Neuronal stem cell (in vitro differentiated cells): ENCODE results near the gene TMEM229A.

Experiments
- DNase-seq: peaks from one replicate; pipeline ENCODE4 v3.0.0-alpha.2; 2013; ENCODE audit warnings: low spot score
- H2AFZ ChIP-seq: one replicate; pipeline ENCODE4 v1.6.1; 2013; ENCODE audit warnings: mild to moderate bottlenecking, low read length, inconsistent platforms
- H2AK5ac ChIP-seq: 2 replicates; pipeline ENCODE4 v1.6.1; 2013; ENCODE audit warnings: low read depth, mild to moderate bottlenecking, inconsistent platforms, low read length, moderate library complexity, mixed read lengths
- H2BK120ac ChIP-seq: 2 replicates; pipeline ENCODE4 v1.6.1; 2013; ENCODE audit warnings: low read depth, mild to moderate bottlenecking, inconsistent platforms, low read length, moderate library complexity, mixed read lengths
- H2BK12ac ChIP-seq: one replicate; pipeline ENCODE4 v1.6.1; 2013; ENCODE audit warnings: low read length, inconsistent platforms
- H2BK15ac ChIP-seq: 2 replicates; pipeline ENCODE4 v1.6.1; 2013; ENCODE audit warnings: mild to moderate bottlenecking, low read length, inconsistent platforms, mixed read lengths
- H2BK5ac ChIP-seq: one replicate; pipeline ENCODE4 v1.6.1; 2013; ENCODE audit warnings: inconsistent platforms, mild to moderate bottlenecking, low read length, moderate library complexity
- H3K14ac ChIP-seq: one replicate; pipeline ENCODE4 v1.6.1; 2013; ENCODE audit warnings: low read length, inconsistent platforms
- H3K18ac ChIP-seq: 2 replicates; pipeline ENCODE4 v1.6.1; 2013; ENCODE audit warnings: low read length, inconsistent platforms
- H3K23ac ChIP-seq: 2 replicates; pipeline ENCODE4 v1.6.1; 2013; ENCODE audit warnings: low read depth, mild to moderate bottlenecking, mixed read lengths, low read length, inconsistent platforms; ENCODE audit not compliant: poor library complexity
- H3K27ac ChIP-seq: replicated peaks from 3 replicates; pipeline ENCODE4 v1.5.1; 2013; ENCODE audit warnings: low read length, inconsistent platforms
- H3K27me3 ChIP-seq, 3 experiments: 2 replicates each; pipeline ENCODE4 v1.6.1; 2013; ENCODE audit warnings: low read length in 3 of 3, mild to moderate bottlenecking in 2 of 3, inconsistent platforms in 1 of 3, low read depth in 1 of 3, mixed read lengths in 1 of 3, moderate library complexity in 1 of 3; ENCODE audit not compliant: control insufficient read depth in 3 of 3, insufficient read depth in 3 of 3
- H3K36me3 ChIP-seq, 2 donors: replicated peaks in 1 of 2; 2 replicates each; pipeline ENCODE4 v1.6.1; 2013; ENCODE audit warnings: low read length in 2 of 2; ENCODE audit not compliant: control insufficient read depth in 2 of 2, insufficient read depth in 2 of 2
- H3K4ac ChIP-seq: 2 replicates; pipeline ENCODE4 v1.6.1; 2013; ENCODE audit warnings: inconsistent platforms, mild to moderate bottlenecking, low read length, moderate library complexity
- H3K4me1 ChIP-seq, 2 donors: 1 replicate in 1 of 2; 2 replicates in 1 of 2; pipeline ENCODE4 v1.6.1; 2013; ENCODE audit warnings: low read length in 2 of 2, low read depth in 1 of 2; ENCODE audit not compliant: control insufficient read depth in 2 of 2, insufficient read depth in 1 of 2
- H3K4me2 ChIP-seq: one replicate; pipeline ENCODE4 v1.6.1; 2013; ENCODE audit warnings: mild to moderate bottlenecking, low read length, inconsistent platforms; ENCODE audit not compliant: insufficient read depth, poor library complexity, severe bottlenecking
- H3K4me3 ChIP-seq, 2 donors: 2 replicates each; pipeline ENCODE4 v1.5.1; 2013; ENCODE audit warnings: low read length in 2 of 2, mild to moderate bottlenecking in 2 of 2, inconsistent platforms in 1 of 2, moderate library complexity in 1 of 2
- H3K79me1 ChIP-seq: one replicate; pipeline ENCODE4 v1.6.1; 2013; ENCODE audit warnings: low read depth, mild to moderate bottlenecking, inconsistent platforms, low read length, moderate library complexity
- H3K9ac ChIP-seq: one replicate; pipeline ENCODE4 v1.6.1; 2013; ENCODE audit warnings: mild to moderate bottlenecking, low read depth, low read length, inconsistent platforms; ENCODE audit not compliant: poor library complexity
- H3K9me3 ChIP-seq, 2 donors: replicated peaks in 1 of 2; 2 replicates each; pipeline versions ENCODE3 to v1.6.1; 2013; ENCODE audit warnings: low read length in 2 of 2, mild to moderate bottlenecking in 2 of 2, inconsistent platforms in 1 of 2, low read depth in 1 of 2, mixed read lengths in 1 of 2, moderate library complexity in 1 of 2; ENCODE audit not compliant: control insufficient read depth in 2 of 2, insufficient read depth in 1 of 2
- H4K8ac ChIP-seq: one replicate; pipeline ENCODE4 v1.6.1; 2013; ENCODE audit warnings: low read depth, mild to moderate bottlenecking, inconsistent platforms, low read length, moderate library complexity
- H4K91ac ChIP-seq: one replicate; pipeline ENCODE4 v1.6.1; 2013; ENCODE audit warnings: low read length, low read depth, mild to moderate bottlenecking, inconsistent platforms; ENCODE audit not compliant: poor library complexity
- WGBS, 2 donors: extraction: QIAGEN DNeasy Blood & Tissue Kit; methylation state at CpG; one replicate each; pipeline ENCODE4 v1.1.7; 2013; ENCODE audit warnings: missing lambda C conversion rate in 2 of 2, mixed read lengths in 1 of 2; ENCODE audit not compliant: insufficient read length in 2 of 2, insufficient replicate concordance in 1 of 2; ENCODE audit errors: extremely low coverage in 2 of 2; 5-methylcytosine and 5-hydroxymethylcytosine counted together

Gene TMEM229A

DNA sequence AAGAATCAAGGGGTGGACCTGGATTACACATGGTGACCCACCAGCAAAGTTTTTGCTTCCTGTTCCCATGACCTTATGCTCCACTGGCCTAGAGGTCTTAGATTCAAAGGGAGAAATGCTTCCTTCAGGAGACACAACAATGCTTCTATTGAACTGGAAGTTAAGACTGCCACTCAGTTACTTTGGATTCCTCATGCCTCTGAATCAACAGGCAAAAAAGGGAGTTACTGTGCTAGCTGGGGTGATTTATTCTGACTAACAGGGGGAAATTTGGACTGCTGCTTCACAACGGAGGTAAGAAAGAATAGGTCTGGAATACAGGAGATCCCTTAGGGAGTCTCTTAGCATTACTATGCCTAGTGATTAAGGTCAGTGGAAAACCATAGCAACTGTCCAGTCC, 10.3 kb downstream of the TMEM229A start:
- no peak overlapping the region for H4K91ac ChIP-seq
- H2AFZ ChIP-seq = no peak overlapping the region
- no peak overlapping the region for H4K8ac ChIP-seq
- H2BK15ac ChIP-seq = no peak overlapping the region
- no peak overlapping the region for H2BK120ac ChIP-seq
- no peak overlapping the region for H3K23ac ChIP-seq
- no peaks in the 10 kb centered on the region for H3K36me3 ChIP-seq
- no peak for DNase-seq
- no peaks in the 10 kb centered on the region for H3K27me3 ChIP-seq
- no peak overlapping the region for H2BK5ac ChIP-seq
- H3K4ac ChIP-seq = no peak overlapping the region
- WGBS, 2 donors = no CpG with 5 or more reads among the region's 1 CpG
- H3K4me3 ChIP-seq = no peak overlapping the region
- no peak overlapping the region for H3K4me2 ChIP-seq
- no peaks in the 10 kb centered on the region for H3K9me3 ChIP-seq
- peaks cover 5% of the 10 kb centered on the region in 2 donors for H3K4me1 ChIP-seq
- peak overlapping the region; percentile 22 for H3K27ac ChIP-seq
- H2AK5ac ChIP-seq = no peak overlapping the region
- no peak overlapping the region for H2BK12ac ChIP-seq
- no peak overlapping the region for H3K18ac ChIP-seq
- no peak overlapping the region for H3K14ac ChIP-seq
- no peaks in the 10 kb centered on the region for H3K79me1 ChIP-seq
- H3K9ac ChIP-seq = no peak overlapping the region

DNA sequence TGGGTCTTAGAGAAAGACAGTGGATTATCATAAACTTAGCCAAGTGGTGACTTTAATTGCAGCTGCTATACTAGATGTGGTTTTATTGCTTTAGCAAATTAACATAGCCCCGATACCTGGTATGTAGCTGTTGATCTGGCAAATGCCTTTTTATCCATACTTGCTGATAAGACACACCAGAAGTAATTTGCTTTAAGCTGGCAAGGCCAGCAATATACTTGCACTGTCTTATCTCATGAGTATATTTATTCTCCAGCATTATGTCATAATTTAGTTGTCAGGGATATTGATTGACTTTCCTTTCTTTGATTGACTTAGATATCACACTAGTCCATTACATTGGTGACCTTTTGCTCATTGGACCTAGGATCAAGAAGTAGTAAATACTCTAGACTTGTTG, 12.8 kb downstream of the TMEM229A start:
- no peak overlapping the region for H3K9ac ChIP-seq
- no peak overlapping the region for H4K91ac ChIP-seq
- H3K23ac ChIP-seq = no peak overlapping the region
- no peak overlapping the region for H3K4me2 ChIP-seq
- H2AK5ac ChIP-seq = no peak overlapping the region
- no peak overlapping the region for H2BK12ac ChIP-seq
- no peak overlapping the region for H4K8ac ChIP-seq
- no peak overlapping the region for H3K4me3 ChIP-seq
- H3K4me1 ChIP-seq = peaks cover 4 to 5% of the 10 kb centered on the region in 2 donors
- WGBS, 2 donors = no CpG with 5 or more reads among the region's 1 CpG
- H2AFZ ChIP-seq = no peak overlapping the region
- H3K36me3 ChIP-seq = no peaks in the 10 kb centered on the region
- no peak overlapping the region for H3K14ac ChIP-seq
- H2BK5ac ChIP-seq = no peak overlapping the region
- H3K4ac ChIP-seq = no peak overlapping the region
- H3K18ac ChIP-seq = no peak overlapping the region
- H3K27me3 ChIP-seq = no peaks in the 10 kb centered on the region
- H3K27ac ChIP-seq = no peak overlapping the region
- H3K9me3 ChIP-seq = no peaks in the 10 kb centered on the region
- no peaks in the 10 kb centered on the region for H3K79me1 ChIP-seq
- no peak for DNase-seq
- no peak overlapping the region for H2BK15ac ChIP-seq
- H2BK120ac ChIP-seq = no peak overlapping the region

DNA sequence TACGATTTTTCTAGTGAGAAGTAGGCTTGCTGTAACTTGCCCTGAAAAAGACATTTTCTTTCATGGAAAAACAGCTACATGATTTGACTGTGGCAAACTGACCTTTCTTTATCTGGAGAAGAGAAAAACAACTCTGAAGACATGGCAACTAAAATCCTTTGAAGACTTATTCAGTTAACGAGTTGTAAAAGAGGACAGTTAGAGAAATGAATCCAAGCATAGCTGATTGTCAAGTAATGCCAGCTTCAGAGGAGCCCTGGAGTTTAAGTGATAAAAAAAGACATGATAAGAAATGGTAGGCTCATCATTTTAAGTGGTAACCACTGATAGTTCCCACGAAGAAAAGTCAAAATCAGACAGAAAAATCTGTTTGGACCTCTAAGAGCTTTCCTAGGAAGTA, 19.6 kb downstream of the TMEM229A start:
- H3K36me3 ChIP-seq = no peaks in the 10 kb centered on the region

DNA sequence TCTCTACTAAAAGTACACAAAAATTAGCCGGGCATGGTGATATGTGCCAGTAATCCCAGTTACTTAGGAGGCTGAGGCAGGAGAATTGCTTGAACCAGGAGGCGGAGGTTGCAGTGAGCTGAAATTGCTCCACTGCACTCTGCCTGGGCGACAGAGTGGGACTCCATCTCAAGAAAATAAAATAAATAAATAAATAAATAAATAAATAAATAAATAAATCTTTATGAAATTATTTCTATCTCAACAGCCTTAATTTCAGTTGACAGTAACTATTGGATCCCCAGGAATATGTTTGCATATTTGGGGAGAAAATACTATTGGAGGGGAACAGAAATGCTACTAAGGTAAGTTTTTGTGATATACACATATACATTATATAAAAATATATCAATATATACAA, 20.0 kb downstream of the TMEM229A start:
- H3K9ac ChIP-seq = no peak overlapping the region
- no peaks in the 10 kb centered on the region for H3K27me3 ChIP-seq
- no peaks in the 10 kb centered on the region for H3K36me3 ChIP-seq
- H3K4me2 ChIP-seq = no peak overlapping the region
- no peak overlapping the region for H4K91ac ChIP-seq
- H2BK15ac ChIP-seq = no peak overlapping the region
- H4K8ac ChIP-seq = no peak overlapping the region
- no peak overlapping the region for H3K4me3 ChIP-seq
- H3K18ac ChIP-seq = no peak overlapping the region
- no peak overlapping the region for H2AFZ ChIP-seq
- WGBS, 2 donors = no CpG with 5 or more reads among the region's 3 CpGs
- H3K4ac ChIP-seq = no peak overlapping the region
- H3K4me1 ChIP-seq = no peaks in the 10 kb centered on the region
- no peak overlapping the region for H2BK5ac ChIP-seq
- no peak for DNase-seq
- no peak overlapping the region for H2BK120ac ChIP-seq
- H3K14ac ChIP-seq = no peak overlapping the region
- H2AK5ac ChIP-seq = no peak overlapping the region
- no peak overlapping the region for H2BK12ac ChIP-seq
- no peak overlapping the region for H3K27ac ChIP-seq
- H3K23ac ChIP-seq = no peak overlapping the region
- H3K79me1 ChIP-seq = no peaks in the 10 kb centered on the region
- no peaks in the 10 kb centered on the region for H3K9me3 ChIP-seq

More for the DNA sequence above, 19.6 kb downstream of the TMEM229A start:
- no peaks in the 10 kb centered on the region for H3K9me3 ChIP-seq
- H2BK5ac ChIP-seq = no peak overlapping the region
- H3K79me1 ChIP-seq = no peaks in the 10 kb centered on the region
- H2AK5ac ChIP-seq = no peak overlapping the region
- no peak overlapping the region for H2BK15ac ChIP-seq
- no peak overlapping the region for H3K23ac ChIP-seq
- H3K9ac ChIP-seq = no peak overlapping the region
- H2BK12ac ChIP-seq = no peak overlapping the region
- H3K27me3 ChIP-seq = no peaks in the 10 kb centered on the region
- no peak overlapping the region for H3K4me2 ChIP-seq
- H2BK120ac ChIP-seq = no peak overlapping the region
- no peak overlapping the region for H3K18ac ChIP-seq
- no peak overlapping the region for H4K91ac ChIP-seq
- DNase-seq = no peak
- H3K27ac ChIP-seq = no peak overlapping the region
- no peak overlapping the region for H4K8ac ChIP-seq
- no peak overlapping the region for H2AFZ ChIP-seq
- no peak overlapping the region for H3K4me3 ChIP-seq
- no peaks in the 10 kb centered on the region for H3K4me1 ChIP-seq
- H3K4ac ChIP-seq = no peak overlapping the region
- H3K14ac ChIP-seq = no peak overlapping the region
- no CpG with 5 or more reads among the region's 3 CpGs for WGBS, 2 donors
